Endodermal cell (in vitro differentiated cells): ENCODE data around the gene AKAP12. TPM values are rescaled to one million over a fixed set of nuclear protein-coding genes. Genes with fewer than 3 reads are reported as not detected.

Source experiments
- DNase-seq: peaks from one replicate; pipeline ENCODE4 v3.0.0-alpha.2; 2017
- H3K27ac ChIP-seq: 2 replicates; pipeline ENCODE4 v1.5.1; 2013; ENCODE audit warnings: mild to moderate bottlenecking, low read depth, low read length, moderate library complexity
- H3K27me3 ChIP-seq: 2 replicates; pipeline ENCODE4 v1.6.1; 2013; ENCODE audit warnings: mild to moderate bottlenecking, low read length, moderate library complexity; ENCODE audit not compliant: insufficient read depth, control insufficient read depth, poor library complexity, severe bottlenecking
- H3K36me3 ChIP-seq: 2 replicates; pipeline ENCODE4 v1.7.0; 2013; ENCODE audit warnings: mild to moderate bottlenecking, low read length, moderate library complexity; ENCODE audit not compliant: control insufficient read depth, insufficient read depth
- H3K4me1 ChIP-seq: one replicate; pipeline ENCODE4 v1.7.0; 2013; ENCODE audit warnings: low read length; ENCODE audit not compliant: control insufficient read depth, insufficient read depth
- H3K4me3 ChIP-seq: 2 replicates; pipeline ENCODE4 v1.5.1; 2013; ENCODE audit warnings: mild to moderate bottlenecking, low read length, moderate library complexity
- H3K9ac ChIP-seq: 2 replicates; pipeline ENCODE4 v1.6.1; 2013; ENCODE audit warnings: mild to moderate bottlenecking, low read length, moderate library complexity; ENCODE audit not compliant: poor library complexity, severe bottlenecking; ENCODE audit errors: extremely low read depth
- H3K9me3 ChIP-seq: 2 replicates; pipeline ENCODE4 v1.6.1; 2013; ENCODE audit warnings: mild to moderate bottlenecking, low read length, moderate library complexity; ENCODE audit not compliant: control insufficient read depth
- H3K27ac Mint-ChIP-seq: 2 replicates; pipeline ENCODE4 v1.8.0; 2020; ENCODE audit warnings: mixed read lengths
- H3K27me3 Mint-ChIP-seq: 2 replicates; pipeline ENCODE4 v1.8.0; 2021; ENCODE audit warnings: mild to moderate bottlenecking, mixed read lengths; ENCODE audit not compliant: insufficient read depth
- H3K36me3 Mint-ChIP-seq: 2 replicates; pipeline ENCODE4 v1.8.0; 2020; ENCODE audit warnings: low read depth, mixed read lengths
- H3K4me1 Mint-ChIP-seq: 2 replicates; pipeline ENCODE4 v1.8.0; 2020; ENCODE audit warnings: mixed read lengths
- H3K4me3 Mint-ChIP-seq: 2 replicates; pipeline ENCODE4 v1.8.0; 2020; ENCODE audit warnings: mild to moderate bottlenecking, moderate library complexity, mixed read lengths
- H3K9me3 Mint-ChIP-seq: 2 replicates; pipeline ENCODE4 v1.8.0; 2020; ENCODE audit warnings: mild to moderate bottlenecking, mixed read lengths
- CTCF ChIP-seq: fragments of 200-600 bp; sonication (generic); conservative IDR thresholded peaks from 2 replicates; pipeline ENCODE4 v1.5.0; 2021; ENCODE audit warnings: antibody characterized with exemption, mild to moderate bottlenecking
- WGBS, 2 experiments: methylation state at CpG; one replicate each; pipeline versions ENCODE4 v1.1.5 to v1.1.7; 2013; ENCODE audit warnings: missing lambda C conversion rate in 2 of 2, mixed read lengths in 1 of 2; ENCODE audit not compliant: insufficient coverage in 1 of 2, insufficient read length in 1 of 2; 5-methylcytosine and 5-hydroxymethylcytosine counted together
- total RNA-seq, 2 donors: library from RNA; stranded (reverse); fragmentation: NEBNext Ultra II Directional in 1 of 2; extraction: Animal tissue kit (Norgen Biotek cat#: 25700) in 1 of 2; gene quantifications; 2 replicates in 1 of 2; 3 replicates in 1 of 2; pipeline ENCODE4 v1.2.1, GENCODE V29; 2021

AKAP12 gene
- total RNA-seq, 2 donors from 2014 or later = 27.3 to 33.3 TPM

- no peak overlapping the region for H3K4me3 ChIP-seq
- Mint-ChIP-seq H3K4me3 (no peak overlapping the region), H3K9me3 (peaks cover 1% of the 10 kb centered on the region), H3K36me3 (no peaks in the 10 kb centered on the region), H3K27ac (no peak overlapping the region), H3K27me3 (no peaks in the 10 kb centered on the region), H3K4me1 (peaks cover 8% of the 10 kb centered on the region)
- no peaks in the 10 kb centered on the region for H3K4me1 ChIP-seq
- no peak overlapping the region for H3K9ac ChIP-seq
- H3K27ac ChIP-seq = no peak overlapping the region
- no peaks in the 10 kb centered on the region for H3K27me3 ChIP-seq
- no peak for TF ChIP-seq CTCF
- H3K36me3 ChIP-seq = no peaks in the 10 kb centered on the region
- H3K9me3 ChIP-seq = no peaks in the 10 kb centered on the region
- no peak for DNase-seq
- 98 to 100% methylated on average over 1 to 3 of the region's 3 CpGs for WGBS, 2 experiments
Observed at GRCh38 chr6:151228788-151229400, 10.9 kb upstream of the AKAP12 start.

- Mint-ChIP-seq H3K4me3 (no peak overlapping the region), H3K27ac (no peak overlapping the region), H3K4me1 (peaks cover 8% of the 10 kb centered on the region), H3K27me3 (no peaks in the 10 kb centered on the region), H3K36me3 (no peaks in the 10 kb centered on the region), H3K9me3 (peaks cover 2% of the 10 kb centered on the region)
- no peak for DNase-seq
- Histone ChIP-seq H3K9me3 (no peaks in the 10 kb centered on the region), H3K36me3 (no peaks in the 10 kb centered on the region), H3K27me3 (no peaks in the 10 kb centered on the region), H3K9ac (no peak overlapping the region), H3K4me1 (no peaks in the 10 kb centered on the region), H3K4me3 (no peak overlapping the region), H3K27ac (no peak overlapping the region)
- WGBS, 2 experiments = 88 to 90% methylated on average over 9 to 11 of the region's 11 CpGs
- no peak for TF ChIP-seq CTCF
Observed at GRCh38 chr6:151229401-151230276, 10.1 kb upstream of the AKAP12 start.

GRCh38 chr6:151230277-151230577 lies 9.5 kb upstream of the AKAP12 start:
- Histone ChIP-seq H3K4me1 (no peaks in the 10 kb centered on the region), H3K9me3 (no peaks in the 10 kb centered on the region), H3K27ac (no peak overlapping the region), H3K4me3 (no peak overlapping the region), H3K9ac (no peak overlapping the region), H3K27me3 (no peaks in the 10 kb centered on the region), H3K36me3 (no peaks in the 10 kb centered on the region)
- H3K4me3 Mint-ChIP-seq = no peak overlapping the region
- H3K9me3 Mint-ChIP-seq = peaks cover 2% of the 10 kb centered on the region
- DNase-seq = no peak
- TF ChIP-seq CTCF = no peak
- no peak overlapping the region for H3K27ac Mint-ChIP-seq
- WGBS, 2 experiments = 94 to 95% methylated on average over 4 of the region's 4 CpGs
- H3K27me3 Mint-ChIP-seq = no peaks in the 10 kb centered on the region
- peaks cover 8% of the 10 kb centered on the region for H3K4me1 Mint-ChIP-seq
- no peaks in the 10 kb centered on the region for H3K36me3 Mint-ChIP-seq
